AG04449 (cell line): ENCODE measurements around the gene ERH.
A peak's percentile ranks its signal among the peaks of the same experiment; 100 is the strongest.

Experiments used
- CTCF ChIA-PET: fragments of 350-600 bp; formaldehyde crosslinking; extraction: SDS; loops from one replicate; lab custom pipeline; 2021; ENCODE audit warnings: antibody characterized with exemption; lab: Yijun Ruan, JAX
- POLR2A ChIA-PET: fragments of 400-600, 350-600 bp; formaldehyde crosslinking; extraction: SDS; loops from one replicate; lab custom pipeline; 2020; ENCODE audit warnings: antibody characterized with exemption, inconsistent platforms; lab: Yijun Ruan, JAX
- DNase-seq: peaks from one replicate; pipeline ENCODE4 v3.0.0-alpha.2; 2010; ENCODE audit warnings: low read depth, low spot score
- H3K4me3 ChIP-seq: 2 replicates; pipeline ENCODE4 v1.5.1; 2011; ENCODE audit warnings: low read depth, mild to moderate bottlenecking, control low read depth, low read length
- CTCF ChIP-seq: IDR thresholded peaks from one replicate; pipeline ENCODE4 v1.5.1; 2011; ENCODE audit warnings: mild to moderate bottlenecking, moderate library complexity, low read length, control low read depth, inconsistent platforms; ENCODE audit not compliant: insufficient read depth; ENCODE audit errors: missing control alignments

ERH gene

GRCh38 chr14:69358233-69358963, 39.7 kb downstream of the ERH start:
- ChIA-PET CTCF (interaction anchor here (1.7 to 5.8 kb wide), 4 partner anchors 11 to 228 kb away, joined by 4 to 37 read pairs (median 14); no protein-coding TSS in a partner anchor), POLR2A (no interaction called here)
- DNase-seq: no peak
- TF ChIP-seq CTCF: no peak
- no peak overlapping the region for H3K4me3 ChIP-seq

GRCh38 chr14:69357544-69358200, 40.4 kb downstream of the ERH start:
- ChIA-PET POLR2A (no interaction called here), CTCF (interaction anchor here (0.7 to 5.8 kb wide), 6 partner anchors 8 to 228 kb away, joined by 3 to 37 read pairs (median 6); no protein-coding TSS in a partner anchor)
- DNase-seq: no peak
- H3K4me3 ChIP-seq: no peak overlapping the region
- TF ChIP-seq CTCF: no peak

GRCh38 chr14:69356903-69357543, 41.1 kb downstream of the ERH start:
- ChIA-PET CTCF (interaction anchor here (0.7 to 5.8 kb wide), 5 partner anchors 9 to 115 kb away, joined by 3 to 37 read pairs (median 7); no protein-coding TSS in a partner anchor), POLR2A (no interaction called here)
- H3K4me3 ChIP-seq: no peak overlapping the region
- no peak for DNase-seq
- TF ChIP-seq CTCF: no peak

GRCh38 chr14:69355607-69356281, 42.4 kb downstream of the ERH start:
- ChIA-PET CTCF (interaction anchor here (1.1 to 5.8 kb wide), 2 partner anchors 9 kb away, joined by 3 to 37 read pairs; no protein-coding TSS in a partner anchor), POLR2A (no interaction called here)
- H3K4me3 ChIP-seq: no peak overlapping the region
- TF ChIP-seq CTCF: no peak
- DNase-seq: peak; percentile 49

- DNase-seq: no peak
- no peak overlapping the region for H3K4me3 ChIP-seq
- ChIA-PET POLR2A (no interaction called here), CTCF (interaction anchor here (1.0 to 1.1 kb wide), 2 partner anchors 9 to 10 kb away, joined by 3 to 5 read pairs; no protein-coding TSS in a partner anchor)
- no peak for TF ChIP-seq CTCF
Measured at GRCh38 chr14:69355154-69355597, 42.9 kb downstream of the ERH start.
